ENCODE data around the gene LDB2.

GRCh38 chr4:16869594-16870245 is 28.7 kb downstream of the LDB2 start:
- TF ChIP-seq POLR2A (IDR thresholded peaks at IDR 0.05) (no peak), CTCF (IDR thresholded peaks at IDR 0.05 in 4 of 5, conservative IDR thresholded peaks at IDR 0.05 in 1 of 5) (no peak)
